ENCODE data around the gene TEC. TPM values are rescaled to one million over a fixed set of nuclear protein-coding genes. Genes with fewer than 3 reads are reported as not detected.

The TEC gene
- total and polyA plus RNA-seq, 3 donors from 2014 or later: 3.5 to 10.8 (median 9.2) TPM

DNA sequence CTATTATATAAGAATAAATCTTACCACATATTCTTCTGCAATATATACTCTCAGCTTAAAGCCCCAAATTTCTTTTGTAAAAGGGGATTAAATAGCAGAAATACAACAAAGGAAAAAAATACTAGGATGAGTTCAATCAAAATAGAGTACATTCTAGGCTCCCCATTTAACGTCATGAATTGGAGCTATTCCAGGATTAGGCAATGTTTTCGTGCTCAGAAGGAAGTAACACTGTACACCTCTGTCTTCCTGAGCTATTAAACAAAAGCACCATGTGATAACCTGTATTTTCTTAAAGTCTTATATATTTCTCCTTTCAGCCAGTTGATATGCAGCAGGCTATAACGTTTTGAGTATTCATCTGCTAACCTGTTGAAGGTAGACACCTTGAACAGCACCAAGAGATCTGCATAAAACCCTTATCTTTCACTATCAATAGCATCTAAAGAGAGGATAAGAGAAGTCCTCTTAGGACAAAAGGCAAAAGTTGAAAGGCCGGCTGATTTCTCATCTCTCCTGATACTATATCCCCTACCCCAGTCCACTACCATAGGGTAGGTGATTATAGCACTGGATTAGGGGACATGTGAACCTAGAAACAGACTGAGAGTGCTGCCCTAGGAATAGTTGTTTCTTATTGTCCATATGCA, 31.5 kb downstream of the TEC start:
- Histone ChIP-seq H3K9me3 (no peaks in the 10 kb centered on the region), H3K36me3 (ENCODE audit: low read depth, missing control alignments) (no peaks in the 10 kb centered on the region), H3K4me1 (no peaks in the 10 kb centered on the region), H3K27me3 (no peaks in the 10 kb centered on the region), H3K4me3 (no peak overlapping the region), H3K27ac (no peak overlapping the region)
- intact Hi-C loops (cut with DNase I; ENCODE audit: low total_unique reads): no loop called here
- WGBS, 2 donors: 53 to 56% methylated on average over 4 of the region's 4 CpGs
- no peak for DNase-seq
- TF ChIP-seq, protein P1, sequence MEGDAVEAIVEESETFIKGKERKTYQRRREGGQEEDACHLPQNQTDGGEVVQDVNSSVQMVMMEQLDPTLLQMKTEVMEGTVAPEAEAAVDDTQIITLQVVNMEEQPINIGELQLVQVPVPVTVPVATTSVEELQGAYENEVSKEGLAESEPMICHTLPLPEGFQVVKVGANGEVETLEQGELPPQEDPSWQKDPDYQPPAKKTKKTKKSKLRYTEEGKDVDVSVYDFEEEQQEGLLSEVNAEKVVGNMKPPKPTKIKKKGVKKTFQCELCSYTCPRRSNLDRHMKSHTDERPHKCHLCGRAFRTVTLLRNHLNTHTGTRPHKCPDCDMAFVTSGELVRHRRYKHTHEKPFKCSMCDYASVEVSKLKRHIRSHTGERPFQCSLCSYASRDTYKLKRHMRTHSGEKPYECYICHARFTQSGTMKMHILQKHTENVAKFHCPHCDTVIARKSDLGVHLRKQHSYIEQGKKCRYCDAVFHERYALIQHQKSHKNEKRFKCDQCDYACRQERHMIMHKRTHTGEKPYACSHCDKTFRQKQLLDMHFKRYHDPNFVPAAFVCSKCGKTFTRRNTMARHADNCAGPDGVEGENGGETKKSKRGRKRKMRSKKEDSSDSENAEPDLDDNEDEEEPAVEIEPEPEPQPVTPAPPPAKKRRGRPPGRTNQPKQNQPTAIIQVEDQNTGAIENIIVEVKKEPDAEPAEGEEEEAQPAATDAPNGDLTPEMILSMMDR (IDR thresholded peaks at IDR 0.05): no peak
- no peak for TF ChIP-seq POLR2A (IDR thresholded peaks at IDR 0.05)

- 82 to 88% methylated on average over 1 of the region's 1 CpG for WGBS, 2 donors
- no peaks in the 10 kb centered on the region for H3K4me1 ChIP-seq
- intact Hi-C loops (cut with DNase I; ENCODE audit: low total_unique reads): no loop called here
- no peak overlapping the region for H3K4me3 ChIP-seq
- no peak for DNase-seq
- TF ChIP-seq, protein P1 (IDR thresholded peaks at IDR 0.05): no peak
- no peak for TF ChIP-seq POLR2A (IDR thresholded peaks at IDR 0.05)
- no peaks in the 10 kb centered on the region for H3K27me3 ChIP-seq
- H3K27ac ChIP-seq: no peak overlapping the region
- H3K9me3 ChIP-seq: no peaks in the 10 kb centered on the region
- H3K36me3 ChIP-seq (ENCODE audit: low read depth, missing control alignments): no peaks in the 10 kb centered on the region
Measured at GRCh38 chr4:48235050-48235449, 34.6 kb downstream of the TEC start.

GRCh38 chr4:48234575-48234974, 35.1 kb downstream of the TEC start:
- 57 to 63% methylated on average over 2 of the region's 2 CpGs for WGBS, 2 donors

DNA sequence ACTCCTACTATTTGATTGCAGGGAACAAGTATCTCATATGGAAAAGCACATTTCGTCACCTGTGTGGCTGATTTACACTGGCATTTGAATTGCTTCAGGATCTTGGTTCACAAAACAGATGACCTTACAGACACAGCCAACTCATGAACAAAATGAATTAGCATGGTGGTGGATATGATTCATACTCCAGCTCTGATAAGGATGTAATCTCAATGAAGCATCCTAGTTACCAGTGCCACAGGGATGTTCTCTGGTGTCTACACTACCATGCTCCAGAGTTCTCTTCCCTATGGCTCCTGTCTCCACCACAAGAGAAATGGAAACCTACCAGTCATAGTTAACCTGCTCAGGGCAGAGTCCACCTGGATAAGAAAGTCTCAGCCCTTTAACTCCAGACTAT, 40.7 kb downstream of the TEC start:
- H3K27me3 ChIP-seq: no peaks in the 10 kb centered on the region
- intact Hi-C loops (cut with DNase I; ENCODE audit: low total_unique reads): no loop called here
- H3K4me3 ChIP-seq: no peak overlapping the region
- H3K4me1 ChIP-seq: no peaks in the 10 kb centered on the region
- TF ChIP-seq POLR2A (IDR thresholded peaks at IDR 0.05): no peak
- TF ChIP-seq, protein P1 (IDR thresholded peaks at IDR 0.05): no peak
- DNase-seq: no peak
- no peaks in the 10 kb centered on the region for H3K36me3 ChIP-seq (ENCODE audit: low read depth, missing control alignments)
- H3K27ac ChIP-seq: no peak overlapping the region
- WGBS, 2 donors: 88% methylated on average over 1 of the region's 1 CpG
- H3K9me3 ChIP-seq: no peaks in the 10 kb centered on the region

More at GRCh38 chr4:48234575-48234974, 35.1 kb downstream of the TEC start:
- no peaks in the 10 kb centered on the region for H3K9me3 ChIP-seq
- no peak for DNase-seq
- no peak overlapping the region for H3K27ac ChIP-seq
- intact Hi-C loops (cut with DNase I; ENCODE audit: low total_unique reads): no loop called here
- no peaks in the 10 kb centered on the region for H3K27me3 ChIP-seq
- H3K36me3 ChIP-seq (ENCODE audit: low read depth, missing control alignments): no peaks in the 10 kb centered on the region
- no peaks in the 10 kb centered on the region for H3K4me1 ChIP-seq
- no peak overlapping the region for H3K4me3 ChIP-seq
- TF ChIP-seq, protein P1 (IDR thresholded peaks at IDR 0.05): no peak
- no peak for TF ChIP-seq POLR2A (IDR thresholded peaks at IDR 0.05)

- Histone ChIP-seq H3K36me3 (ENCODE audit: low read depth, missing control alignments) (no peaks in the 10 kb centered on the region), H3K9me3 (no peaks in the 10 kb centered on the region), H3K4me1 (no peaks in the 10 kb centered on the region), H3K27ac (no peak overlapping the region), H3K27me3 (no peaks in the 10 kb centered on the region), H3K4me3 (no peak overlapping the region)
- intact Hi-C loops (cut with DNase I; ENCODE audit: low total_unique reads): no loop called here
- no peak for TF ChIP-seq POLR2A (IDR thresholded peaks at IDR 0.05)
- TF ChIP-seq, protein P1 (IDR thresholded peaks at IDR 0.05): no peak
- WGBS, 2 donors: 70 to 81% methylated on average over 4 of the region's 4 CpGs
- no peak for DNase-seq
Measured at GRCh38 chr4:48227662-48228061, 42.0 kb downstream of the TEC start.

Measured in testis (tissue), 3 donors.